Fibroblast of villous mesenchyme (primary cell): ENCODE measurements around the gene TBX4. TPM values are rescaled to one million over a fixed set of nuclear protein-coding genes. Genes with fewer than 3 reads are reported as not detected.
"Not testable (repeated sequence)": the region's sequence is repeated elsewhere in the genome, so short reads cannot be mapped to it uniquely, and the experiment has no call there.

Source experiments
- DNase-seq: peaks from one replicate; pipeline ENCODE4 v3.0.0-alpha.2; 2010; ENCODE audit warnings: low read depth
- H3K4me3 ChIP-seq: 2 replicates; pipeline ENCODE4 v1.5.1; 2011; ENCODE audit warnings: low read depth, mild to moderate bottlenecking, low read length
- CTCF ChIP-seq: IDR thresholded peaks from 2 replicates; pipeline ENCODE4 v1.5.1; 2012; ENCODE audit warnings: low read depth, mild to moderate bottlenecking, low read length; ENCODE audit not compliant: insufficient read depth
- total RNA-seq: library from RNA; depleted of rRNA; stranded (reverse); fragments of >200 nt; gene quantifications from 2 replicates; pipeline ENCODE4 v1.2.3, GENCODE V29; 2012

Gene TBX4
- total RNA-seq, 1 donor, result not detected

DNA sequence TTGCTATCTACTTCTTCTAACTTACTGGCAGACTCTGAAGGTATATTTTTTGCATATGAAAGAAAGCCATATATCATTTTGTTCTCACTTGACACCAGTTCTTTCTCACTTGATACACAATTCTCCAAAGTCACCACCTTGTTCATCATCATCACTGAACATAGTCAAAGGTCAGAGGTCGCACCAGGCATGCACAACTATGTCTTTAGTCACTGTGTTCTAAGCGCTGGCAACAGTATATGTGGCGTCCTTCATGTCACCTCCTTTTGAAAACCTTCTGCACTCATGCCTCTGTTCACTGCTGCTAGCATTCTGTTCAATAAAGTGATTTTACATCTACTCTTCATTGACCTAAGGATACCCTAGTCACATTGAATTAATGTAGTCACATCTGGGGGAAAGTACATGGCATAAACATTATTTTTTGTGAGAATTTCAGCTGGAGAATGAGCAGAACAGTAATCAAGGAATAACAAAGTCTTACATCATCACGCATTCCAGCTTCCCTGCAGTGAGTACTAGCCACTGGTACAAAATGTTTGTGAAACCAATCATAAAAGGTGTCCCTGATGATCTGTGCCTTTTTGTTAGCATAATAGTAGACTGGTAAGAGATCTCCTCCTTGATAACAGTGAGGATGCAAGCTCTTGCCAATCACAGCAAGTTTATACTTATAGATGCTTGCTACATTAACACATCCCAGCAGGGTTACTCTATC lies 20.5 kb upstream of the TBX4 start:
- no peak overlapping the region for H3K4me3 ChIP-seq
- TF ChIP-seq CTCF, result no peak
- DNase-seq, result peak; percentile 77

DNA sequence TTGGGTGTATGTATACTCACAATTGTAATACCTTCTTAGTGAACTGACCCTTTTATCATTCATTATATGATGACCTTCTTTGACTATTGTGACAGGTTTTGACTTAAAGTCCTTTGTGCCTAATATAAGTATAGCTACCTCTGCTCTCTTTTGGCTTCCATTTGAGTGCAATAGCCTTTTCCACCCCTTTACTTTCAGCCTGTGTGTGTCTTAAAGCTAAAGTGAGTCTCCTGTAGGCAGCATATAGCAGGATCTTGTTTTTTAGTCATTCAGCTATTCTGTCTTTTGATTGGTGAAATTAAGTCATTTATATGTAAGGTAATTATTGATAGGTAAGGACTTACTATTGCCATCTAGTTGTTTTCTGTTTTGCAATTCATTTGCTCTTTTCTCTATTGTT lies 15.9 kb upstream of the TBX4 start:
- DNase-seq, result no peak
- no peak for TF ChIP-seq CTCF

GRCh38 chr17:61436995-61437704 lies 15.1 kb upstream of the TBX4 start:
- no peak for TF ChIP-seq CTCF
- DNase-seq, result no peak
- no peak overlapping the region for H3K4me3 ChIP-seq

More for the DNA sequence above, 15.9 kb upstream of the TBX4 start:
- no peak overlapping the region for H3K4me3 ChIP-seq

GRCh38 chr17:61440697-61441096 lies 11.5 kb upstream of the TBX4 start:
- no peak for DNase-seq

DNA sequence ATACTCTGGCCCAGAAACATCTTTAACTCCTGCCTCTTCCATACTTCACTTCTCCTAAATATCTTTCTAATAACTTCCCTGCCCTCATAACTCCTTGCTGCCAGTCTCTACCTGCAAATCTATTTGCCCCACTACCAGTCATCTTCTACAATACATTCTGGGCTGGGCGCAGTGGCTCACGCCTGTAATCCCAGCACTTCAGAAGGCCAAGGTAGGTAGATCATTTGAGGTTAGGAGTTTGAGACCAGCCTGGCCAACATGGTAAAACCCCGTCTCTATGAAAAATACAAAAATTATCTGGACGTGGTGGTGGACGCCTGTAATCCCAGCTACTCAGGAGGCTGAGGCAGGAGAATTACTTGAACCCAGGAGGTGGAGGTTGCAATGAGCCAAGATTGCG lies 10.7 kb upstream of the TBX4 start:
- not testable (repeated sequence) for H3K4me3 ChIP-seq, DNase-seq

More at GRCh38 chr17:61440697-61441096, 11.5 kb upstream of the TBX4 start:
- TF ChIP-seq CTCF, result no peak
- H3K4me3 ChIP-seq, result no peak overlapping the region

DNA sequence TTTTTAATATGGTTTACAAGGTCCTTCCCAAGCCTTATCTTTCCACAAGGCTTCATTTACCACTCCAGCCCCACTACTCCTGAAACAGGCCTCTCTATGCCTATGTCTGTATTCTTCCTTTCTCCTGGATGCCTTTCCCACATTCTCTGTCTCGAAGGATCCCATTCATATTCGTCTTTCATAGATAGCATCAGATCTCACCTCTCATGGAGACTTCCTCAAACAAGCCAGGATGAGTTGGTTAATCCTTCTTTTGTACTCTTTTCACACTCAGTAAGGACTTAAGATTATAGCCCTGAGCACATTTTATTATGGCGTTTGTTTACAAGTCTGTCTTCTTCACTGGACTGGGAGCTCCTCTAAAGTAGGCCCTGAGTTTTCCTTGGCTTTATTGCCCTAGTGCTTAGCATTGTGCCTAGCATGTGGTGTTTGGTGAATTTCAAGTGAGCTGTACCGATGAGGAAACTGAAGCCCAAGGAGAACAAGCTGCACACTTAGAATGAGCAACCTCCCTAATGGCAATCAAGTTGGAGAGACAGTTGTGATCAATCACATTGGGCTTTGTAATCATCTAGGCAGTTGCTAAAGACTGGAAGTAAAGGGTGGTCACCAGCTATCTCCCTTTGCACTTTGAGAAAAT lies 10.0 kb upstream of the TBX4 start:
- no peak for DNase-seq
- H3K4me3 ChIP-seq, result no peak overlapping the region
- TF ChIP-seq CTCF, result no peak

- no peak for DNase-seq
- TF ChIP-seq CTCF, result no peak
- no peak overlapping the region for H3K4me3 ChIP-seq
These were observed 9.2 kb upstream of the TBX4 start for GRCh38 chr17:61442878-61443474.
